ENCODE results near the gene TTC6. TPM values are rescaled to one million over a fixed set of nuclear protein-coding genes. Genes with fewer than 3 reads are reported as not detected.
"Not testable (repeated sequence)": the region's sequence is repeated elsewhere in the genome, so short reads cannot be mapped to it uniquely, and the experiment has no call there.

Gene TTC6
- total RNA-seq, 1 donor from 2014 or later, result not detected

DNA sequence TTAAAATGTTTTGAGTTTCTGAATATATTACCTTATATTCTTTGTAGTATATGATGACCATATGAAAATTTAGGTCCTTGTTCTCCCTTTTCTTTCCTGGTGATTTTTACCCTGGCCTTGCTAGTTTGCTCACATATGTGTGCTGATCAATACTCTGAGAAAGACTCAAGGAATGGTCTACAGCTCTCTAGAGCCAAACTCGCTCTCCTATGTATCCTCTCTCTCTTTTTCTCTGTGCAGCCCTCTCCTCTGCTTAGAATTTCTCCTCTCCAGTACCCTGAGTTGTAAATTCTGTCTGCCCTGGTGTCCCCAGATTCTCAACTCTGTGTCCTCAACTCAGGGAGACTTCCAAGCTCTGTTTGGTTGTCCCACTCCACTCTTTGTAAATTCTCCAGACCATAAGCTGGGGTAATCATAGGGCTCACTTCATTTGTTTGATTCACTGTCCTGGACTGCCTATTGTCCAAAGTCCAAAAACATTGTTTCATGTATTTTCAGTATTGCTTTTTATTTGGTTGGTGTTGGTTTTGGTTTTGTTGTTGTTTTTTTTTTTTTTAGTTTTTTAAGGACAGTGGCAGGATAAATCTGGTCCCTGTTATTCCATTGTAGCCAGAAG is 41.4 kb upstream of the TTC6 start:
- H3K36me3 Mint-ChIP-seq (ENCODE audit: unreplicated experiment), result peaks cover 14% of the 10 kb centered on the region
- TF ChIP-seq, protein P1, sequence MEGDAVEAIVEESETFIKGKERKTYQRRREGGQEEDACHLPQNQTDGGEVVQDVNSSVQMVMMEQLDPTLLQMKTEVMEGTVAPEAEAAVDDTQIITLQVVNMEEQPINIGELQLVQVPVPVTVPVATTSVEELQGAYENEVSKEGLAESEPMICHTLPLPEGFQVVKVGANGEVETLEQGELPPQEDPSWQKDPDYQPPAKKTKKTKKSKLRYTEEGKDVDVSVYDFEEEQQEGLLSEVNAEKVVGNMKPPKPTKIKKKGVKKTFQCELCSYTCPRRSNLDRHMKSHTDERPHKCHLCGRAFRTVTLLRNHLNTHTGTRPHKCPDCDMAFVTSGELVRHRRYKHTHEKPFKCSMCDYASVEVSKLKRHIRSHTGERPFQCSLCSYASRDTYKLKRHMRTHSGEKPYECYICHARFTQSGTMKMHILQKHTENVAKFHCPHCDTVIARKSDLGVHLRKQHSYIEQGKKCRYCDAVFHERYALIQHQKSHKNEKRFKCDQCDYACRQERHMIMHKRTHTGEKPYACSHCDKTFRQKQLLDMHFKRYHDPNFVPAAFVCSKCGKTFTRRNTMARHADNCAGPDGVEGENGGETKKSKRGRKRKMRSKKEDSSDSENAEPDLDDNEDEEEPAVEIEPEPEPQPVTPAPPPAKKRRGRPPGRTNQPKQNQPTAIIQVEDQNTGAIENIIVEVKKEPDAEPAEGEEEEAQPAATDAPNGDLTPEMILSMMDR (IDR thresholded peaks at IDR 0.05), result no peak
- H3K4me3 Mint-ChIP-seq (ENCODE audit: unreplicated experiment), result no peak overlapping the region
- H3K27me3 Mint-ChIP-seq (ENCODE audit: unreplicated experiment), result peaks cover 3% of the 10 kb centered on the region
- peaks cover 26% of the 10 kb centered on the region for H3K9me3 Mint-ChIP-seq (ENCODE audit: unreplicated experiment)
- H3K4me1 Mint-ChIP-seq (ENCODE audit: unreplicated experiment), result peaks cover 4% of the 10 kb centered on the region
- H3K27ac Mint-ChIP-seq (ENCODE audit: unreplicated experiment), result no peak overlapping the region
- no peak for DNase-seq (ENCODE audit: extremely low spot score, unreplicated experiment)

DNA sequence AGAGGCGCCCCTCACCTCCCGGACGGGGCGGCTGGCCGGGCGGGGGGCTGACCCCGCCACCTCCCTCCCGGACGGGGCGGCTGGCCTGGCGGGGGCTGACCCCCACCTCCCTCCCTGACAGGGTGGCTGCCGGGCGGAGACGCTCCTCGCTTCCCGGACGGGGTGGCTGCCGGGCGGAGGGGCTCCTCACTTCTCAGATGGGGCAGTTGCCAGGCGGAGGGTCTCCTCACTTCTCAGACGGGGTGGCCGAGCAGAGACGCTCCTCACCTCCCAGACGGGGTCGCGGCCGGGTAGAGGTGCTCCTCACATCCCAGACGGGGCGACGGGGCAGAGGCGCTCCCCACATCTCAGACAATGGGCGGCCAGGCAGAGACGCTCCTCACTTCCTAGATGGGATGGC is 39.8 kb upstream of the TTC6 start:
- not testable (repeated sequence) for H3K27me3 Mint-ChIP-seq (ENCODE audit: unreplicated experiment); H3K4me3 Mint-ChIP-seq (ENCODE audit: unreplicated experiment); H3K27ac Mint-ChIP-seq (ENCODE audit: unreplicated experiment); DNase-seq (ENCODE audit: extremely low spot score, unreplicated experiment); H3K4me1 Mint-ChIP-seq (ENCODE audit: unreplicated experiment)
- Mint-ChIP-seq H3K36me3 (ENCODE audit: unreplicated experiment) (peaks cover 14% of the 10 kb centered on the region), H3K9me3 (ENCODE audit: unreplicated experiment) (peaks cover 26% of the 10 kb centered on the region)

DNA sequence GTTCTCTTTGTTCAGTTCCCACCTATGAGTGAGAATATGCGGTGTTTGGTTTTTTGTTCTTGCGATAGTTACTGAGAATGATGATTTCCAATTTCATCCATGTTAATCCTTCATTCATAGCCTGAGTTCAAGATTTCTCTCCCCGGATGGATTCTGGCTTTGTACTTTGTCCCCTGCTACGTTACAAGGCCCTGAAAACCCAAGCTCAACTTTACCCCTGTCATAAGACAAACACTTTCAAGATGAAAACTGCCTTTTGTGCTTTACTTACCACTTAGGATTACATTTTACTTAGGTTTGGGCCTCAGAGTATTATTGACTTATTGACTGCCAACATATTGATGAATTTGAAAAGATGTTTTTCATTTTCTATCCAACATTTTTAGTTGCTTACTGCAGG is 36.7 kb upstream of the TTC6 start:
- Mint-ChIP-seq H3K36me3 (ENCODE audit: unreplicated experiment) (peaks cover 9% of the 10 kb centered on the region), H3K9me3 (ENCODE audit: unreplicated experiment) (peaks cover 14% of the 10 kb centered on the region), H3K4me1 (ENCODE audit: unreplicated experiment) (no peaks in the 10 kb centered on the region), H3K4me3 (ENCODE audit: unreplicated experiment) (no peak overlapping the region), H3K27ac (ENCODE audit: unreplicated experiment) (no peak overlapping the region), H3K27me3 (ENCODE audit: unreplicated experiment) (peaks cover 5% of the 10 kb centered on the region)
- DNase-seq (ENCODE audit: extremely low spot score, unreplicated experiment), result no peak
- TF ChIP-seq, protein P1 (IDR thresholded peaks at IDR 0.05), result no peak

DNA sequence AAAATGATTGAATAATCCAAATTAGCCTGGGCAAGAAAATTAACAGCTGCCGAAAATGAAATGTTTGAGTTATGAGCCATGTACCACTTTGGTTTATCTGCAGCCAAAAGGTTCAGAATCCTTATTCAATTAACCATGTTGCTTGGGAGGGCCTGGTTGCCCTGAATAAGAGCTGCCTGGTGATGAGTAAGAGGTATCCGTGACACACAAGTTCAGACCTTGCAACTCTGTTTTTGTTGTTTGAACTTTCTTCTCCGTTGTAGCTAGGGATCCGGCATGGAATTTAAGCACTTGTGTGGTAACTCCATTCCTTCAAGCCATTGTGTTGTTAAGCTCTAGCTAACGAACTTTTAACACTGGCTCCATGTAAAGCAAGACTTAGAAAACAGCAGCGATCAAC is 36.0 kb upstream of the TTC6 start:
- no peak overlapping the region for H3K4me3 Mint-ChIP-seq (ENCODE audit: unreplicated experiment)
- H3K4me1 Mint-ChIP-seq (ENCODE audit: unreplicated experiment), result no peaks in the 10 kb centered on the region
- TF ChIP-seq, protein P1 (IDR thresholded peaks at IDR 0.05), result no peak
- no peak overlapping the region for H3K27ac Mint-ChIP-seq (ENCODE audit: unreplicated experiment)
- H3K36me3 Mint-ChIP-seq (ENCODE audit: unreplicated experiment), result peaks cover 9% of the 10 kb centered on the region
- H3K9me3 Mint-ChIP-seq (ENCODE audit: unreplicated experiment), result peaks cover 9% of the 10 kb centered on the region
- H3K27me3 Mint-ChIP-seq (ENCODE audit: unreplicated experiment), result peaks cover 5% of the 10 kb centered on the region
- DNase-seq (ENCODE audit: extremely low spot score, unreplicated experiment), result no peak

DNA sequence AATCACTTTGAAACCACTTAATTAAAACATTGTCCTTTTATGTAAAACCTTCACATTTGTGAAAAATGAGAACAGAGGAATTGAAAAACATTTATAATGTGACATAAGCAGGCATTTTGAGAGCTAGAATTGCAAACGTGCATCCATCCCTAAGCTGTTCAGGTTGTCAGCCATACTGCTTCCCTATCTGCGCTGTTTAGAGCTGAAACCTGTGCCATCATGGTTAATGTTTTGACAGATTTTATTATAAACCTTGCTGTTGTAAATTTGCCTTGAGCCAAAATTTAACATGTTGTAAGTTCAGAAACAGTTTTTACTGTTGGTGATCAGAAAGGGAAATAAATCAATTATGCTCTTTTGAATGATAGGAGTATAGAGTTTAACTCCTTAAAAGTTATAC is 32.2 kb upstream of the TTC6 start:
- Mint-ChIP-seq H3K27ac (ENCODE audit: unreplicated experiment) (no peak overlapping the region), H3K9me3 (ENCODE audit: unreplicated experiment) (no peaks in the 10 kb centered on the region), H3K4me3 (ENCODE audit: unreplicated experiment) (no peak overlapping the region), H3K36me3 (ENCODE audit: unreplicated experiment) (no peaks in the 10 kb centered on the region), H3K4me1 (ENCODE audit: unreplicated experiment) (no peaks in the 10 kb centered on the region), H3K27me3 (ENCODE audit: unreplicated experiment) (peaks cover 12% of the 10 kb centered on the region)
- TF ChIP-seq, protein P1 (IDR thresholded peaks at IDR 0.05), result no peak
- DNase-seq (ENCODE audit: extremely low spot score, unreplicated experiment), result no peak

DNA sequence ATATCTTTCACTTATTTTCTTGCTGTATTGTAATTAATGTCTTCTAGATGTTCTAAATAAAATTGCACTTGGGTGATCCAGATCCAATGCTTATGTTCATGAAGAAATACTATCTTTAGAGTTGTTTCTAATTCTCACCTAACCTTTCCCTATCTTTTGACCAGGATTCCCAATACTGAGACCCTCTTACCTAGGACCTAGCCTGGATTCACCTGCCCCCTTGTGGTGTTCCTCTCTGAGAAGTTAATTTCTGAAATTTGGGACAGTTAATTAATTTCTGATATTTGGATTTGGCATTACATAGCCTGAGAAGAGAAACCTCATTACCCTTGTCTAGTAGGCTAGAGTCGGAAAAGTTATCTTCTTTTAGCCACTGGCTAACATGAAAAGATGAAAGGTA is 29.9 kb upstream of the TTC6 start:
- TF ChIP-seq, protein P1 (IDR thresholded peaks at IDR 0.05), result peak; percentile 43
- Mint-ChIP-seq H3K36me3 (ENCODE audit: unreplicated experiment) (no peaks in the 10 kb centered on the region), H3K9me3 (ENCODE audit: unreplicated experiment) (no peaks in the 10 kb centered on the region), H3K4me1 (ENCODE audit: unreplicated experiment) (no peaks in the 10 kb centered on the region), H3K27me3 (ENCODE audit: unreplicated experiment) (peaks cover 22% of the 10 kb centered on the region), H3K27ac (ENCODE audit: unreplicated experiment) (no peak overlapping the region), H3K4me3 (ENCODE audit: unreplicated experiment) (no peak overlapping the region)
- DNase-seq (ENCODE audit: extremely low spot score, unreplicated experiment), result no peak
